HCEC 1CT (cell line): ENCODE data around the gene AGMAT.
"Not testable (repeated sequence)": the region's sequence is repeated elsewhere in the genome, so short reads cannot be mapped to it uniquely, and the experiment has no call there.

ENCODE experiments used
- DNase-seq: peaks from one replicate; pipeline ENCODE4 v3.0.0-alpha.2; 2017

AGMAT gene

GRCh38 chr1:15609631-15610030, 24.8 kb upstream of the AGMAT start:
- no peak for DNase-seq

- no peak for DNase-seq
Observed at GRCh38 chr1:15605398-15606383, 20.8 kb upstream of the AGMAT start.

GRCh38 chr1:15604400-15604799, 19.5 kb upstream of the AGMAT start:
- DNase-seq = not testable (repeated sequence)

GRCh38 chr1:15603966-15604282, 19.1 kb upstream of the AGMAT start:
- DNase-seq = not testable (repeated sequence)

GRCh38 chr1:15603050-15603965, 18.5 kb upstream of the AGMAT start:
- DNase-seq = peak; percentile 90

GRCh38 chr1:15598436-15598835, 13.6 kb upstream of the AGMAT start:
- DNase-seq = peak; percentile 11

GRCh38 chr1:15595809-15596617, 11.2 kb upstream of the AGMAT start:
- no peak for DNase-seq

GRCh38 chr1:15592285-15592684, 7.4 kb upstream of the AGMAT start:
- DNase-seq = no peak

GRCh38 chr1:15583016-15583706, 1.7 kb downstream of the AGMAT start:
- DNase-seq = no peak

- no peak for DNase-seq
Observed at GRCh38 chr1:15579683-15580047, 5.2 kb downstream of the AGMAT start.

- no peak for DNase-seq
Observed at GRCh38 chr1:15578921-15579682, 5.7 kb downstream of the AGMAT start.

GRCh38 chr1:15577691-15578090, 7.2 kb downstream of the AGMAT start:
- DNase-seq = no peak

GRCh38 chr1:15575549-15576150, 9.2 kb downstream of the AGMAT start:
- no peak for DNase-seq

- no peak for DNase-seq
Observed at GRCh38 chr1:15574741-15575140, 10.1 kb downstream of the AGMAT start.

GRCh38 chr1:15573477-15573876, 11.4 kb downstream of the AGMAT start:
- DNase-seq = peak; percentile 9

GRCh38 chr1:15571266-15571665, 13.6 kb downstream of the AGMAT start:
- DNase-seq = no peak

- DNase-seq = no peak
Observed at GRCh38 chr1:15570861-15571260, 14.0 kb downstream of the AGMAT start.

- DNase-seq = no peak
Observed at GRCh38 chr1:15568387-15569073, 16.3 kb downstream of the AGMAT start.

GRCh38 chr1:15559189-15559810, 25.6 kb downstream of the AGMAT start:
- DNase-seq = no peak

GRCh38 chr1:15558516-15558915, 26.3 kb downstream of the AGMAT start:
- DNase-seq = no peak
